Keratinocyte (primary cell): Measurements from ENCODE around the gene CELF5.

Source experiments
- EZH2 ChIP-seq: IDR thresholded peaks from one replicate; pipeline ENCODE4 v1.6.1; 2012; ENCODE audit warnings: inconsistent platforms, mild to moderate bottlenecking, low read length, moderate library complexity
- TF ChIP-seq, protein P1 (sequence below), 3 experiments: IDR thresholded peaks in 1 of 3; conservative IDR thresholded peaks in 1 of 3; optimal IDR thresholded peaks in 1 of 3; 2 replicates in 2 of 3; 3 replicates in 1 of 3; pipeline versions ENCODE3 to v1.5.1; 2011; ENCODE audit warnings: low read length in 3 of 3, mild to moderate bottlenecking in 3 of 3, moderate library complexity in 2 of 3, control low read depth in 1 of 3, inconsistent platforms in 1 of 3; ENCODE audit not compliant: insufficient read depth in 2 of 3; ENCODE audit errors: extremely low read depth in 1 of 3

DNA sequence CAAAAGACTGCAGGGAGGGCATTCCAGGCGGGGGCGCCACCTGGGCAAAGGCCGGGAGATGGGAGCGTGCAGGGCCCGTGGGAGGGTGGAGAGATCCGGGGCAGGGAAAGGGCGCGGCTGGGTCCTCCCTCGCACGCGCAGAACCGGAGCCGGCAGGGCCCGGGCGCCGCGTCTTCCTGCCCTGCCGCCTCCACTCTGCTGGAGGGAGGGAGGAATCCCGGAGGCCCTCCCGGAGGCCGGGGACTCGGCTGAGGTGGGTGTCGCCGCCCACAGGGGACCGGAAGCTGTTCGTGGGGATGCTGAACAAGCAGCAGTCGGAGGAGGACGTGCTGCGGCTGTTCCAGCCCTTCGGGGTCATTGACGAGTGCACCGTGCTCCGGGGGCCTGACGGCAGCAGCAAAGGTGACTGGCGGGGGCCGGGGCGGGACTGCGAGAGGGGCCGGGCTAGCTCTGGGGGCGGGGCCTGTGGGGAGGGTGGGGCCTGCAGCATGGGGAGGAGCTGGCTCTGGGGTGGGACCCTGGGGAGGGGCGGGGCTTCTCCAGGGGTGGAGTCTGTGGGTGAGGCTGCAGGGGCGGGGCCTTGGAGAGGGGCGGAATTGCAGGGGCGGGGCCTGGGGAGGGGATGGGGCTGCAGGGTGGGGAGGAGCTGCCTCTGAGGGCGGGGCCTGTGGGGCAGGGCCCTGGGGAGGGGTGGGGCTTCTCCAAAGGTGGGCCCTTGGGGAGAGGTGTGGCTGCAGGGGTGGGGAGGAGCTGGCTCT lies 51.3 kb downstream of the CELF5 start:
- TF ChIP-seq, protein P1, sequence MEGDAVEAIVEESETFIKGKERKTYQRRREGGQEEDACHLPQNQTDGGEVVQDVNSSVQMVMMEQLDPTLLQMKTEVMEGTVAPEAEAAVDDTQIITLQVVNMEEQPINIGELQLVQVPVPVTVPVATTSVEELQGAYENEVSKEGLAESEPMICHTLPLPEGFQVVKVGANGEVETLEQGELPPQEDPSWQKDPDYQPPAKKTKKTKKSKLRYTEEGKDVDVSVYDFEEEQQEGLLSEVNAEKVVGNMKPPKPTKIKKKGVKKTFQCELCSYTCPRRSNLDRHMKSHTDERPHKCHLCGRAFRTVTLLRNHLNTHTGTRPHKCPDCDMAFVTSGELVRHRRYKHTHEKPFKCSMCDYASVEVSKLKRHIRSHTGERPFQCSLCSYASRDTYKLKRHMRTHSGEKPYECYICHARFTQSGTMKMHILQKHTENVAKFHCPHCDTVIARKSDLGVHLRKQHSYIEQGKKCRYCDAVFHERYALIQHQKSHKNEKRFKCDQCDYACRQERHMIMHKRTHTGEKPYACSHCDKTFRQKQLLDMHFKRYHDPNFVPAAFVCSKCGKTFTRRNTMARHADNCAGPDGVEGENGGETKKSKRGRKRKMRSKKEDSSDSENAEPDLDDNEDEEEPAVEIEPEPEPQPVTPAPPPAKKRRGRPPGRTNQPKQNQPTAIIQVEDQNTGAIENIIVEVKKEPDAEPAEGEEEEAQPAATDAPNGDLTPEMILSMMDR (optimal IDR thresholded peaks at IDR 0.05 in 1 of 3, IDR thresholded peaks at IDR 0.05 in 1 of 3, conservative IDR thresholded peaks at IDR 0.05 in 1 of 3; ENCODE audit: extremely low read depth in 1 of 3, insufficient read depth in 2 of 3, low read length in 3 of 3), result peak in 1 of 3 experiments; percentile 69
- no peak for TF ChIP-seq EZH2
